IPS-15b (cell line): ENCODE measurements around the gene MAB21L1.

ENCODE experiments used
- H3K27me3 ChIP-seq: one replicate; pipeline ENCODE4 v1.6.1; 2013; ENCODE audit warnings: low read length; ENCODE audit not compliant: control insufficient read depth, insufficient read depth
- H3K36me3 ChIP-seq: one replicate; pipeline ENCODE4 v1.6.1; 2013; ENCODE audit warnings: low read length; ENCODE audit not compliant: control insufficient read depth, insufficient read depth
- H3K4me1 ChIP-seq: one replicate; pipeline ENCODE4 v1.6.1; 2013; ENCODE audit warnings: mild to moderate bottlenecking, low read length; ENCODE audit not compliant: control insufficient read depth, insufficient read depth
- H3K4me3 ChIP-seq: one replicate; pipeline ENCODE4 v1.5.1; 2013; ENCODE audit warnings: low read depth, low read length
- H3K9ac ChIP-seq: one replicate; pipeline ENCODE4 v1.6.1; 2013; ENCODE audit warnings: low read depth, mild to moderate bottlenecking, low read length
- H3K9me3 ChIP-seq: one replicate; pipeline ENCODE4 v1.6.1; 2013; ENCODE audit warnings: mild to moderate bottlenecking, low read length; ENCODE audit not compliant: control insufficient read depth, insufficient read depth

MAB21L1 gene

DNA sequence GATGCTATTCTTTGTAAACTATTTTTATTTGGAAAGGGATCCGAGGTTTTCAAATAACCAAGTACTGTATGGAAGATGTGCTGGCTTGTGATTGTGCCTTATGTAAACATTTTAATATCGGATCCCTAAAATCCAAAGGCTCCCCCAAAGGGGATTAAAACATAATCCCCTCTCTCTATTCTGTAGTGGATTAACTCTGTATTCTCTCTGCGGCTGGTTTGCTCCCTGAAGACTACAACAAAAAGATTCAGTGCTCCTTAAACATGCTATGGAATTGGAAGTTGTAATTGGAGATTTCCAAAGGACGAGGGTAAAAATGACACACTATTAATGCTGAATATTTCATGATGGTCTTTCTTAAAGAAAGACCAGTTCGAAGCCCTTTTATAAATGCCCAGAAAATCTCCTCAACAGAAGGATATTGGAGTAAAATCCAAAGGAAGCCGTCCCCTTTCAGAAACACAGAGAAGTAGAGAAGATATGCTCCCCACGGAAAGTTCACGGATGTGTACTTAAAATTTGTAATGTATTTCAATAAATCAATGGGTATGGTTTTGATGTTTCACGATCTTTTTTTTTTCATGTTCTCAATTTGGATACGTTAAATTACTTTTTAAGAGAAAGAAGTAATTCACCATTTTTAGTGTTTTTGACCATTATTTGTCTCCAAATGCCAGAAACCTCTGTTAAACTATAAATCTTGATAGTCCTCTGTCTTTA is 6.5 kb downstream of the MAB21L1 start:
- Histone ChIP-seq H3K27me3 (peaks cover 59% of the 10 kb centered on the region), H3K4me1 (peaks cover 5% of the 10 kb centered on the region), H3K9ac (no peak overlapping the region), H3K36me3 (no peaks in the 10 kb centered on the region), H3K4me3 (peak overlapping the region; percentile 74), H3K9me3 (no peaks in the 10 kb centered on the region)

DNA sequence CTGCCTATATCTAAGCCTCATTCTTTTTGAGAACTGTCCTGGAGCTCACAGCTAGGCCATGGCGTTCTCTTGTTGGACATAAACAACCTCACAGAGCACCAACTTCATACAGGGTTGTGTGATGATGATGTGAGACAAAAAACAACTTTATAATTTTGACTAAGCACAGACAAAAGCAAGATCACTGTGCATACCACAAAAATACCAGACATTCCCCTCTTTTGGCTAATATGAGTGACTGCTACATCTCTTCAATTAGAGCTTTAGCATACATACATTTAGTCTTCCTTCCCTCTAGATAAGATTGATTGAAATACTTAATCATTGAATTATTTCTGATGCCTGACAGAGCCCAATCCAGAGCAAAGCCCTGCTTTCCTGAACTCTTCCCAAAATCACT is 8.3 kb downstream of the MAB21L1 start:
- no peaks in the 10 kb centered on the region for H3K9me3 ChIP-seq
- H3K9ac ChIP-seq: no peak overlapping the region
- peaks cover 41% of the 10 kb centered on the region for H3K27me3 ChIP-seq
- no peaks in the 10 kb centered on the region for H3K4me1 ChIP-seq
- no peak overlapping the region for H3K4me3 ChIP-seq
- H3K36me3 ChIP-seq: no peaks in the 10 kb centered on the region

DNA sequence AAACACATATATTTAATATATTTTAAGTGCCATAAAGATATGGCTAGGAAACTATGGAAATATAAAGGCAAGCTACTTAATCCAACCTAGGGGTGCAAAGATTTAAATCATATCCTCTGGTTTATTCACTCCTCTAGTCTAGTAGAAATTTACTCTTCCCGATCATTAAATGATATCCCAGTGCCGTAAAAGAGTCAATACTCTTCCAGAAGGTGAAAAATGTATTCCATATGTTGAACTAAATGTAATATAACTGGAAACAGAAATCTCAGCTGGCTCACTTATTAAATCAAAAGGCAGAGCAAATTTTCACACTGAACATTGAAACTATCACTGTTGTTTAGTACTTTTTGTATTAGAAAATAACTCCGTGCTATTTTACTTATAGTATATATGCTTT is 11.1 kb downstream of the MAB21L1 start:
- Histone ChIP-seq H3K27me3 (peaks cover 14% of the 10 kb centered on the region), H3K36me3 (no peaks in the 10 kb centered on the region), H3K4me3 (no peak overlapping the region), H3K4me1 (no peaks in the 10 kb centered on the region), H3K9ac (no peak overlapping the region), H3K9me3 (no peaks in the 10 kb centered on the region)

DNA sequence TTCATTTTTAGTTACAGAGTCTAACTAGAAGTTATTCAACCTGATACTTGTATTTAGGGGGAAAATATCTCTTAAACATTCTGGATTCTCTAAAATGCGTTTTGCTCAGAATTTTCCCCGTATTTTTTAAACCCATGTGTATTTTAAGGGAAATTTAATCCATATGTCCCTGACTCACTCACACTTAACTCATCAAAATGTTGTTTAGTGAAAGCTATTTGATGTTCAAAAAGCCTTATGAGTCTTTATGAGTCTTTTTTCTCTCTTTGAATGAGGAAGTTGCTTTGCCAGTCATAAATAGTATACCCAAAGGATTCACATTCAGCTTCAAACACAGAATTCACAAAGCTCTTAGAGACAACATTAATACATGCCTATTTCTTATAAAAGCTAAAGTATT is 16.4 kb downstream of the MAB21L1 start:
- Histone ChIP-seq H3K4me1 (no peaks in the 10 kb centered on the region), H3K4me3 (no peak overlapping the region)

DNA sequence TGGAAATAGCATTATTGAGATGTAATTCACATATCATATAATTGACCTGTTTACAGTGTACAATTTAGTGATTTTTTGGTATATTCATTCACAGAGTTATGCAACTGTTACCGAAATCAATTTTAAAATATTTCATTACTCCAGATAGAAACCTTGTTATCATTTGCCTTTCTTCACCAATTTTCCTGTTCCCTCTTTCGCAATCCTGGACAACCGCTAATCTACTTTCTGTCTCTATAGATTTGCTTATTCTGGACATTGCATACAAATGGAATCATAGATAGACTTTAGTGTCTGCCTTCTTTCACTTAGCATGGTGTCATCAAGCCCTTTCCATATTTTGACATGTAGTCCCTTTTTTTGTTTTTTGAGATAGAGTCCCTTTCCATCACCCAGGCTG is 19.2 kb downstream of the MAB21L1 start:
- Histone ChIP-seq H3K4me1 (no peaks in the 10 kb centered on the region), H3K36me3 (no peaks in the 10 kb centered on the region), H3K27me3 (no peaks in the 10 kb centered on the region), H3K9me3 (no peaks in the 10 kb centered on the region), H3K9ac (no peak overlapping the region), H3K4me3 (no peak overlapping the region)

More for the DNA sequence above, 16.4 kb downstream of the MAB21L1 start:
- Histone ChIP-seq H3K36me3 (no peaks in the 10 kb centered on the region), H3K9me3 (no peaks in the 10 kb centered on the region), H3K9ac (no peak overlapping the region), H3K27me3 (no peaks in the 10 kb centered on the region)

DNA sequence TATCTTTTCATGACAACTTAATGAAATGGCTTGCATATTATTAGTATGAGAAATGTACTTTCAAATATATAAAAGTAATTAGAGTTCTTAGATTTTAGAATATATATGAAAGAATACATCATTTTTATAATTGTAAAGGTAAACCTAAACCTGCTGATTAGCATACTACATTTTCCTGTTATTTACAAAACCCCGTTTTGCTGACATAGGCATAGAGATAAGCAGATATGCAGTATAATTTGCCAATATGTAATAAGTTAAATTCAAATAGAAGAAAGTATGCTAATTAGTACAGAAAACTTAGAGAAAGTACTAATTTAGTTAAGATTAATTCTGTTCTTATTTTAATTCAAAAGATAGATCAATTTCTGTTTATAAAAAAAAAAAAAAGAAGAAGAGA is 21.5 kb downstream of the MAB21L1 start:
- no peaks in the 10 kb centered on the region for H3K9me3 ChIP-seq
- H3K4me3 ChIP-seq: no peak overlapping the region
- no peaks in the 10 kb centered on the region for H3K36me3 ChIP-seq
- H3K4me1 ChIP-seq: no peaks in the 10 kb centered on the region
- no peaks in the 10 kb centered on the region for H3K27me3 ChIP-seq
- H3K9ac ChIP-seq: no peak overlapping the region

DNA sequence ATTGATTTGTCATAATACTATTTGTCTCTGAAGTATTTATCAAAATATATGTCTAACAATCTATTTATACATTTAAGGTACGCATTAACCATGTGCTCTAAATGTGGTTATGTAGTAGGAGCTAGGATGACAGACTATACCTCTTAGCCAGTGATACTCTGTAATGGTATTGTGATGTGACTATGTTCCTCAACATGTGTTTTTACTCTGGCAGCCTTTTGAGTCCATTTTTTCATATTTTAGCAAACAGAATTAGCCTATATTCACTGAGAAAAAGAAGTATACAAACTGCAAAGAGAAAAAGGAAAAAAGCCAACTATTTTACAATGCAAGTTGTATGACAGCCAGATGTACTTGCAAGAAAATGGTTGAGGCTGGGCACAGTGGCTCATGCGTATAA is 26.7 kb downstream of the MAB21L1 start:
- no peaks in the 10 kb centered on the region for H3K36me3 ChIP-seq
- H3K27me3 ChIP-seq: no peaks in the 10 kb centered on the region
- H3K9ac ChIP-seq: no peak overlapping the region
- no peak overlapping the region for H3K4me3 ChIP-seq
- no peaks in the 10 kb centered on the region for H3K4me1 ChIP-seq
- no peaks in the 10 kb centered on the region for H3K9me3 ChIP-seq

DNA sequence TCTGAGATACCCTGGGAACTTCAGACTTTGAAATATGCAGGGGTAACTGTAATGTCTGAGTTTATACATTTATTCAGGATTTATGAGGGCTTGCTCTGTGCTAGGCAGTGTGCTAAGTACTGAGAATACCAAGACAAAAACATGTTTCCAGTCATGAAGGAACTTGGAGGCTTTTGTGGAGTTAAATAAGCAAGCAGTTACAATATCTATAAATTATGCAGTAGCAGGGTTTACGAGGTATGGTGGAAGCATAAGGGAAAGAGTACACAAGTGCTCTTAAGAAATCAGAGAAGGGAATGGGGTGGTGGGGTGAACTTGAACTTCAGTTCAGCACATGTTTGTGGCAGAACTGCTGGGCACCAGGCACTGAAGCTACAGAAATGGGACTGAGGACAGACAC is 28.0 kb downstream of the MAB21L1 start:
- no peaks in the 10 kb centered on the region for H3K27me3 ChIP-seq
- no peak overlapping the region for H3K4me3 ChIP-seq
- H3K9me3 ChIP-seq: no peaks in the 10 kb centered on the region
- H3K9ac ChIP-seq: no peak overlapping the region
- no peaks in the 10 kb centered on the region for H3K4me1 ChIP-seq
- H3K36me3 ChIP-seq: no peaks in the 10 kb centered on the region
